GM12865 (cell line): ENCODE measurements around the gene C12orf56.

Experiments used
- DNase-seq: peaks from one replicate; pipeline ENCODE4 v3.0.0; 2010; ENCODE audit warnings: low read depth
- H3K4me3 ChIP-seq: 2 replicates; pipeline ENCODE4 v1.5.1; 2011; ENCODE audit warnings: mild to moderate bottlenecking, low read depth, low read length, control low read depth
- CTCF ChIP-seq: IDR thresholded peaks from 2 replicates; pipeline ENCODE4 v1.5.1; 2011; ENCODE audit warnings: low read length, control low read depth, low read depth, inconsistent platforms; ENCODE audit not compliant: insufficient read depth; ENCODE audit errors: missing control alignments

The C12orf56 gene

GRCh38 chr12:64258576-64258975 is 132.0 kb downstream of the C12orf56 start:
- no peak for DNase-seq
- no peak for TF ChIP-seq CTCF

GRCh38 chr12:64256166-64256800 is 134.3 kb downstream of the C12orf56 start:
- DNase-seq = peak; percentile 57
- TF ChIP-seq CTCF = peak; percentile 44
- no peak overlapping the region for H3K4me3 ChIP-seq

More at GRCh38 chr12:64258576-64258975, 132.0 kb downstream of the C12orf56 start:
- H3K4me3 ChIP-seq = no peak overlapping the region

- DNase-seq = no peak
- no peak for TF ChIP-seq CTCF
- H3K4me3 ChIP-seq = no peak overlapping the region
Observed at GRCh38 chr12:64255249-64255648, 135.3 kb downstream of the C12orf56 start.

- no peak for TF ChIP-seq CTCF
- H3K4me3 ChIP-seq = no peak overlapping the region
- no peak for DNase-seq
Observed at GRCh38 chr12:64253356-64253755, 137.2 kb downstream of the C12orf56 start.

- TF ChIP-seq CTCF = no peak
- no peak overlapping the region for H3K4me3 ChIP-seq
Observed at GRCh38 chr12:64252681-64253080, 137.9 kb downstream of the C12orf56 start.

GRCh38 chr12:64243809-64244208 is 146.7 kb downstream of the C12orf56 start:
- H3K4me3 ChIP-seq = no peak overlapping the region
- TF ChIP-seq CTCF = no peak

More at GRCh38 chr12:64252681-64253080, 137.9 kb downstream of the C12orf56 start:
- no peak for DNase-seq

GRCh38 chr12:64240781-64241180 is 149.8 kb downstream of the C12orf56 start:
- no peak for TF ChIP-seq CTCF
- H3K4me3 ChIP-seq = no peak overlapping the region
- DNase-seq = no peak

More at GRCh38 chr12:64243809-64244208, 146.7 kb downstream of the C12orf56 start:
- no peak for DNase-seq
